NK-92 (cell line): ENCODE measurements around the gene SLC27A4.

ENCODE experiments used
- DNase-seq: peaks from one replicate; lab custom pipeline; 2025; ENCODE audit not compliant: unreplicated experiment; lab: John Stamatoyannopoulos, UW

SLC27A4 gene

GRCh38 chr9:128390150-128390812 lies 50.0 kb downstream of the SLC27A4 start:
- DNase-seq = no peak

GRCh38 chr9:128390813-128391711 lies 50.7 kb downstream of the SLC27A4 start:
- DNase-seq = no peak

GRCh38 chr9:128391956-128392301 lies 51.6 kb downstream of the SLC27A4 start:
- DNase-seq = no peak

- no peak for DNase-seq
These were observed 52.2 kb downstream of the SLC27A4 start for GRCh38 chr9:128392302-128393144.

GRCh38 chr9:128393145-128393775 lies 52.9 kb downstream of the SLC27A4 start:
- no peak for DNase-seq

GRCh38 chr9:128393970-128394369 lies 53.6 kb downstream of the SLC27A4 start:
- no peak for DNase-seq

- no peak for DNase-seq
These were observed 54.2 kb downstream of the SLC27A4 start for GRCh38 chr9:128394379-128395168.

- DNase-seq = no peak
These were observed 56.8 kb downstream of the SLC27A4 start for GRCh38 chr9:128396970-128397613.

GRCh38 chr9:128397831-128398230 lies 57.5 kb downstream of the SLC27A4 start:
- DNase-seq = no peak

GRCh38 chr9:128399861-128400260 lies 59.5 kb downstream of the SLC27A4 start:
- no peak for DNase-seq

- DNase-seq = no peak
These were observed 64.2 kb downstream of the SLC27A4 start for GRCh38 chr9:128404560-128404959.

GRCh38 chr9:128405077-128405779 lies 64.9 kb downstream of the SLC27A4 start:
- no peak for DNase-seq

- no peak for DNase-seq
These were observed 65.4 kb downstream of the SLC27A4 start for GRCh38 chr9:128405780-128406171.

GRCh38 chr9:128406848-128407391 lies 66.6 kb downstream of the SLC27A4 start:
- no peak for DNase-seq

GRCh38 chr9:128408963-128409431 lies 68.7 kb downstream of the SLC27A4 start:
- no peak for DNase-seq

GRCh38 chr9:128409450-128409849 lies 69.1 kb downstream of the SLC27A4 start:
- no peak for DNase-seq

- no peak for DNase-seq
These were observed 69.7 kb downstream of the SLC27A4 start for GRCh38 chr9:128409978-128410377.
